Measurements from ENCODE around the gene AKAP10. TPM values are rescaled to one million over a fixed set of nuclear protein-coding genes. Genes with fewer than 3 reads are reported as not detected.
A peak's percentile ranks its signal among the peaks of the same experiment; 100 is the strongest.
"Not testable (repeated sequence)": the region's sequence is repeated elsewhere in the genome, so short reads cannot be mapped to it uniquely, and the experiment has no call there.

Gene AKAP10
- total RNA-seq, 1 experiment from 2014 or later, result 12.8 TPM

DNA sequence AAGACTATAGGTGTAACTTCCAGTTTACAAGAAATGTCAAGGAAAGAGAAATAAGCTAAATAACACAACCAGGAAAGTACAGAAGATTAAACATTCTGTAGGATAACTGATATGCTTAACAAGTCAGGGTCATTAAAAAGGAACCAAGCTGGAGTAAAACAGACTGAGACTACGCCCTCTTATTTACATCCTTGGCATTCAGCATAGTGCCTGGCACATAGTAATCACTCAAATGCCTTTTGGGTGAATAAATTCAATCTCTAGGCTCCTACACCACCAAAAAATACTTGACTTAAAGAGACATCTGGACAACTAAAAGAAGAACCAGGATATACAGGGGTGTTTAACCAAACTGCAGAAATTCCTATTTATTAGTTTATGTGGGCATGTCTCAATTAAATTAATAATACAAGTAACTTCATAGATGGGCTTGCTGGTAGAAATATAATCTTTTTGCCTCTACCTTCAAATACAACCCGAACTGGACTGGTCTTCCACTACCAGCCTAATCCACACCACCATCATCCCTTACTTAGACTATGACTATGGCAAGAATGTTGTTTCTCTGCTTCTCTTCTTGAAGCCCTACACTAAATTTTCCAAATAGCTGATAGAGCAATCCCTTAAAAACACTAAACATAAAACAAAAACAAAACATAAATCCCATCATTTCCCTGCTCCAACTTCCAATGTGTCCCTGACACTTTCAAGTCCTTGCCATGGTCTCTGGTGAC, 62.2 kb downstream of the AKAP10 start:
- Histone ChIP-seq H3K36me3 (replicated peaks; ENCODE audit: control insufficient read depth, insufficient read depth, low read length) (peaks cover 13% of the 10 kb centered on the region), H3K27me3 (ENCODE audit: control insufficient read depth, insufficient read depth, low read length) (no peaks in the 10 kb centered on the region), H3K4me3 (ENCODE audit: insufficient read depth, low read depth, low read length) (no peak overlapping the region)
- no peak for DNase-seq

DNA sequence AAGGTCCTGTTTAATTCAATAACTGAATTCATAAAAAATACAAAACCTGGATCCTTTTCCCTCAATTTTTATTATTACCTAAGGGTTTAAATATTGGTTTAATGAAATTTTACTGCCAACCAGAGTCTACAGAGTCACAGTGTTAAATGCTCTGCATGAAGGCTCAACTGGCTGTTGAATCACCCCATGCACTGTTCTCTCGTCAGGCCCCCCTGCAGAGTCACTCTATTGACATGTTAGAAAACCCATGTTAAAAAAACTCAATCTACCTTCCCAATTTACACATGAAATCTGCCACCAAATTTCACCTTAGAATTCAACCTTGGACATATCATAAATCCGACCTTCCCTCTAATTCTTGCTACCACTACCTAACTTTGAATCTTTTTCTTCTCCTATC, 66.6 kb downstream of the AKAP10 start:
- peak; percentile 45 for DNase-seq
- Histone ChIP-seq H3K27me3 (ENCODE audit: control insufficient read depth, insufficient read depth, low read length) (no peaks in the 10 kb centered on the region), H3K36me3 (replicated peaks; ENCODE audit: control insufficient read depth, insufficient read depth, low read length) (peaks cover 19% of the 10 kb centered on the region), H3K4me3 (ENCODE audit: insufficient read depth, low read depth, low read length) (no peak overlapping the region)

GRCh38 chr17:19909139-19909538, 68.5 kb downstream of the AKAP10 start:
- no peak for DNase-seq
- H3K4me3 ChIP-seq (ENCODE audit: insufficient read depth, low read depth, low read length), result no peak overlapping the region
- no peaks in the 10 kb centered on the region for H3K27me3 ChIP-seq (ENCODE audit: control insufficient read depth, insufficient read depth, low read length)
- peaks cover 28% of the 10 kb centered on the region for H3K36me3 ChIP-seq (replicated peaks; ENCODE audit: control insufficient read depth, insufficient read depth, low read length)

DNA sequence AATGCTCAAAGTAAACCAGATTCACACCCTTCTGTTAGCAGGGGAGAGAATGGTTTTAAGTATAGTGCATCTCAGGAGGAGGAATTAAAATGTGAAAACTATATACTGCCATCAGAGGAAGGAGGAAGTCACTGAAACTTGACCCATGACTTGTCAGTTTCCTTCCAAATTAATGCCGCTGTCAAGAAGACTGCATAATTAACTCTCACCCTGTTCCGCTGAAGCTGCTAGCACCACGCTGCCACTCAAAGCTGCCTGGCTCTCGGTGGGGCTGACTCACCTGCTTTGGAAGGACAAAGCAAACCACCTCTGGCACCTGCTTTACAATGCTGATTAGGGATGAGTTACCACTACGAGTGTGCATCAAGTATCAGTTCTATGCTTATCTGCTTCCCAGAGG, 72.1 kb downstream of the AKAP10 start:
- DNase-seq, result no peak
- H3K36me3 ChIP-seq (replicated peaks; ENCODE audit: control insufficient read depth, insufficient read depth, low read length), result peaks cover 35% of the 10 kb centered on the region
- no peak overlapping the region for H3K4me3 ChIP-seq (ENCODE audit: insufficient read depth, low read depth, low read length)
- H3K27me3 ChIP-seq (ENCODE audit: control insufficient read depth, insufficient read depth, low read length), result no peaks in the 10 kb centered on the region

DNA sequence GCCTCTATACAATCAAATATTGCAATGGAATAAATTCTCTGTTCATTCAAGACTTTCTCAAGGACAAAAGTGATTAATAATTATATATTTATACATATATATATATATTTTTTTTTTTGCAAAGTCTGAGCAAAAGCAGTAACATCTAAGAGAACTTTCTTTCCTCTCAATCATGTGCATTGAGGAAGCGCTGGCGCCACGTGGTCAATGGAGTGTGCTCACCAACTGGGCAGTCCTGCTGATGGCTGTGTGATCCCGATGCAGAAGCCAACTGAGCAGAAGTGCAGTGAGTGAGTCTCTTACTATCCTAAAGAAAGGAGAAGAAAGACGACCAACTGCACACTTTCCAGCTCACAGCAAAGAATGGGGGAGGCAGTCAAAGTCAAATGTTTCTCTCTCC, 72.7 kb downstream of the AKAP10 start:
- H3K36me3 ChIP-seq (replicated peaks; ENCODE audit: control insufficient read depth, insufficient read depth, low read length), result peaks cover 35% of the 10 kb centered on the region
- no peaks in the 10 kb centered on the region for H3K27me3 ChIP-seq (ENCODE audit: control insufficient read depth, insufficient read depth, low read length)
- no peak overlapping the region for H3K4me3 ChIP-seq (ENCODE audit: insufficient read depth, low read depth, low read length)
- DNase-seq, result no peak

DNA sequence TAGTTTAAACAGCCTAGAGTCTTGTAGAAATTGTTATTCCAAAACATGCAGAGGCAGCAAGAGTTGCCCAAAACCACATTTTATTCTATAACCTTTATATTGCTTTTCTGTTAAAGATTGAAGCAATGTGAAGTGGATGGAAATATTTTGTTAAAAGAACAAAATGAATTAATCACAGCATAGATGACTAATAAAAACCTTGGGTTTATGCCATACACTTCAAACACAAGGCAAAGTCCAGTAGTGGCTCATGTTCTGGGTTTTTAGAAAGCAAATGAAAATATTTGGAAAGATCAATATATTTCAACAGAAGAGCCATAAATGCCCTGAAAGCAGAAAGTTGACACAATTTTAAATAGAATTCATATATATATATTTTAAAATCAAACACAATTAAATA, 73.2 kb downstream of the AKAP10 start:
- no peak for DNase-seq
- Histone ChIP-seq H3K4me3 (ENCODE audit: insufficient read depth, low read depth, low read length) (no peak overlapping the region), H3K36me3 (replicated peaks; ENCODE audit: control insufficient read depth, insufficient read depth, low read length) (peaks cover 32% of the 10 kb centered on the region), H3K27me3 (ENCODE audit: control insufficient read depth, insufficient read depth, low read length) (no peaks in the 10 kb centered on the region)

DNA sequence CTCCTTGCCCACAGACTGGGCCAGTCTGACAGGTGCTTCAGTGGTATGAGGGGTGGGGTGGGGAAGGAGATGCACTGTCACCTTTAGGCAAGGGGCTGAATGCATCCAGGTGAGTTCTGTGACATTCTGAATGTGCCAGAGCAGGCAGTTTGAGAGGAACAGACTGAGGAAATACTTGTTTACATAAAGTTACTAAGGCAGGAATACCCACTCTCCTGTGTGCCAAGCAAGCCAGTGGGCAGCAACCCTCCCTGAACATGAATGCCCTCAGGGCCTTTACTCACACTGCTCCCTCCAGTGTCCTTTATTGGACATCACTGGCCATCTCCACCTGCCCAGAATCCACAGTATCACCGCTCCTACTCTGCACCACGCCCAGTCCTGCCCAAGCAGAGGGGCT, 76.8 kb downstream of the AKAP10 start:
- H3K4me3 ChIP-seq (ENCODE audit: insufficient read depth, low read depth, low read length), result no peak overlapping the region
- no peaks in the 10 kb centered on the region for H3K27me3 ChIP-seq (ENCODE audit: control insufficient read depth, insufficient read depth, low read length)
- DNase-seq, result no peak
- H3K36me3 ChIP-seq (replicated peaks; ENCODE audit: control insufficient read depth, insufficient read depth, low read length), result peaks cover 18% of the 10 kb centered on the region

DNA sequence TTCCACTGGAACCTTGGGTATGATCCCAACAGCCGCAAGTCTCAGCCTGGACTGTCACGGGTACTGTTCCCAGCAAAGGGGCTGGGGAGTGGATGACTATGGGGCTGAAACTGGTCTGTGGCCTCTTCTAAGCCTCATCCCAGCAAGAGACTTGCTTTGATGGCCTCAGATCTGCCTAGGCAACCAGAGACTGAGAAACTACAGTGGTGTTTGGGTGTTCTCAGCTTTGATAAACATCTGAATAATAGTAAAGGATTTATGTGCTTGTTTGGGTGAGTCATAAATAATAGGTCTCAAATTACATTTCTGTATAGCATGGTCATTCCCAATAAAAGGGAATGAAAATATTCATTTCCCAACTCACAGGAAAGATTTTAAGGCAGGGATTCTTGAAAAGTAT, 79.7 kb downstream of the AKAP10 start:
- Histone ChIP-seq H3K36me3 (replicated peaks; ENCODE audit: control insufficient read depth, insufficient read depth, low read length) (peaks cover 5% of the 10 kb centered on the region), H3K27me3 (ENCODE audit: control insufficient read depth, insufficient read depth, low read length) (no peaks in the 10 kb centered on the region), H3K4me3 (ENCODE audit: insufficient read depth, low read depth, low read length) (no peak overlapping the region)
- DNase-seq, result no peak

DNA sequence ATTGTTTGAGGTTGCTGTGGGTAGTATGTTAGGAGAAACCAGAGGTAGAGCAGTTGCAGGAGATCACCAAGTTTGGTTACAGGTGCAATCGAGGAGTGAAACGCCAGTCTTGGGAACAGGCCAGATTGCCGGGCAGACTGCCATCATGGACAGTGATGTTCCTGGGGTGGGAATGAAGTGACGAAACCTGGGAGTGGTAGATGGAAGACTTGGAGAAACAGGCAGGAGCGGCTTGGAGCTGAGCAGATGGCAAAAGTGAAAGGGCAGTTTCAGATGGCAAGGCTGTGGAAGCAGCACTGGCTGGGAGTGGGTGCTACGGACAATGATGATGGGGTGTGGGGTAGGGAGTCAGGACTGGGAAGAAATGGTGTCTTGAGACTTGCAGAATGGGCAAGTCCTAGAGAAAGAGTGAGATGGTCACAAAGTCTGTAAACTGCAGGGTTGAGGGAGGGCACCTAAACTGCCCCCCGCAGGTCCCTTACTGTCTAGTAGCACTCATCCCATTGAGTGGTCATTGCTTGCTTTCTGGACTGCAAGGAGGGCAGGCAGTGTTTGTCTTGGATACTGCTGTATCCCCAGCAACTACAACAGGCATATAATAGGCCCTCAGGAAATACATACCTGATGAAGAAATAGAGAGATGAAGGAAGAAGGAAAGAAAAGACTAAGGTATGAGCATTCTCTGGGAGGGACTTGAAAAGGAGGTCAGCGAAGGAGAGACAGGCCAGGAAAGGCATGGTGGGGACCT, 80.4 kb downstream of the AKAP10 start:
- Histone ChIP-seq H3K36me3 (replicated peaks; ENCODE audit: control insufficient read depth, insufficient read depth, low read length) (peaks cover 3% of the 10 kb centered on the region), H3K4me3 (ENCODE audit: insufficient read depth, low read depth, low read length) (no peak overlapping the region), H3K27me3 (ENCODE audit: control insufficient read depth, insufficient read depth, low read length) (no peaks in the 10 kb centered on the region)
- no peak for DNase-seq

GRCh38 chr17:19896679-19897078, 80.9 kb downstream of the AKAP10 start:
- Histone ChIP-seq H3K36me3 (replicated peaks; ENCODE audit: control insufficient read depth, insufficient read depth, low read length) (peaks cover 2% of the 10 kb centered on the region), H3K27me3 (ENCODE audit: control insufficient read depth, insufficient read depth, low read length) (no peaks in the 10 kb centered on the region), H3K4me3 (ENCODE audit: insufficient read depth, low read depth, low read length) (no peak overlapping the region)
- DNase-seq, result no peak

- not testable (repeated sequence) for H3K4me3 ChIP-seq (ENCODE audit: insufficient read depth, low read depth, low read length); DNase-seq; H3K27me3 ChIP-seq (ENCODE audit: control insufficient read depth, insufficient read depth, low read length); H3K36me3 ChIP-seq (replicated peaks; ENCODE audit: control insufficient read depth, insufficient read depth, low read length)
These were observed 87.1 kb downstream of the AKAP10 start for GRCh38 chr17:19890554-19890953.

DNA sequence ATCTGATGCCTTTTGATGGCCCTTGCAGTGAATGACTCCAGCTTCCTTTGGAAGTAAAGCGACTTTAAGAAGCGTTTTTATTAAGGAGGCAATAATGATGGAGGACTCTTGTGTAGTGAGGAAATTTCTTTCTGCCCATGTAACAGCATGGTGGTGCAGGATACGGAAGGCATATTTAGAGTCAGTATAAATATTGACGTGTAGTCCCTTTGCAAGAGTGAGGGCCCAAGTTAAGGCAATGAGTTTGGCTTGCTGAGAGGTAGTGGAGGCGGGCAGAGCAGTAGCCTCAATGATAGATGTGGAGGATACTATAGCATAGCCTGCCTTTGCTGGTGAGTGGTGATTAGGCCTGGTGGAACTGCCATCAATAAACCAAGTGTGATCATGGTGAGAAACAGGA, 87.6 kb downstream of the AKAP10 start:
- H3K36me3 ChIP-seq (replicated peaks; ENCODE audit: control insufficient read depth, insufficient read depth, low read length); H3K27me3 ChIP-seq (ENCODE audit: control insufficient read depth, insufficient read depth, low read length); DNase-seq; H3K4me3 ChIP-seq (ENCODE audit: insufficient read depth, low read depth, low read length): not testable (repeated sequence)

- H3K36me3 ChIP-seq (replicated peaks; ENCODE audit: control insufficient read depth, insufficient read depth, low read length), result no peaks in the 10 kb centered on the region
- no peaks in the 10 kb centered on the region for H3K27me3 ChIP-seq (ENCODE audit: control insufficient read depth, insufficient read depth, low read length)
- DNase-seq, result no peak
- H3K4me3 ChIP-seq (ENCODE audit: insufficient read depth, low read depth, low read length), result no peak overlapping the region
These were observed 91.5 kb downstream of the AKAP10 start for GRCh38 chr17:19886116-19886515.

- Histone ChIP-seq H3K36me3 (replicated peaks; ENCODE audit: control insufficient read depth, insufficient read depth, low read length) (no peaks in the 10 kb centered on the region), H3K27me3 (ENCODE audit: control insufficient read depth, insufficient read depth, low read length) (no peaks in the 10 kb centered on the region), H3K4me3 (ENCODE audit: insufficient read depth, low read depth, low read length) (no peak overlapping the region)
- DNase-seq, result no peak
These were observed 94.0 kb downstream of the AKAP10 start for GRCh38 chr17:19883537-19884215.

DNA sequence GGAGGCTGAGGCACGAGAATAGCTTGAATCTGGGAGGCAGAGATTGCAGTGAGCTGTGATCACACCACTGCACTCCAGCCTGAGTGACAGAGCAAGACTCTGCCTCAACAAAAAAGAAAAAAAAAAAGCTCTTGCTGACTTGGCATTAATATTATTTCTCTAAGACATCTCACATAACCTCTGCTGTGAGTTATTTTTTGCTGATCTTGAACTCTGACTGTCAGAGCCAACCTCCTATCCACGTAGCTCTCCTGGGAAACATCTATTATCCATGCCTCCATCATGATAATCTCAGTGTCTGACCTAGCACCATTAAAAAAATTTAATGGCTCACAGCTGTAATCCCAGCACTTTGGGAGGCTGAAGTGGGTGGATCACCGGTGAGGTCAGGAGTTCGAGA, 97.2 kb downstream of the AKAP10 start:
- H3K4me3 ChIP-seq (ENCODE audit: insufficient read depth, low read depth, low read length), result no peak overlapping the region
- H3K27me3 ChIP-seq (ENCODE audit: control insufficient read depth, insufficient read depth, low read length), result no peaks in the 10 kb centered on the region
- H3K36me3 ChIP-seq (replicated peaks; ENCODE audit: control insufficient read depth, insufficient read depth, low read length), result no peaks in the 10 kb centered on the region

More for the DNA sequence above, 97.2 kb downstream of the AKAP10 start:
- DNase-seq, result no peak

All from H7 (cell line).